Measurements from ENCODE around the gene SORL1-AS1.

The SORL1-AS1 gene

GRCh38 chr11:121391914-121392313, 60.9 kb downstream of the SORL1-AS1 start:
- DNase-seq = no peak

GRCh38 chr11:121389651-121390050, 63.1 kb downstream of the SORL1-AS1 start:
- DNase-seq = no peak

Data from right kidney (tissue), 1 donor.